Germinal center (tissue), 1 donor: ENCODE data around the gene PPP2R5C.
A peak's percentile ranks its signal among the peaks of the same experiment; 100 is the strongest.
"Not testable (repeated sequence)": the region's sequence is repeated elsewhere in the genome, so short reads cannot be mapped to it uniquely, and the experiment has no call there.

Source experiments
- DNase-seq: peaks from one replicate; pipeline ENCODE4 v3.0.0; 2012; ENCODE audit warnings: mixed read lengths, low spot score

The PPP2R5C gene

DNA sequence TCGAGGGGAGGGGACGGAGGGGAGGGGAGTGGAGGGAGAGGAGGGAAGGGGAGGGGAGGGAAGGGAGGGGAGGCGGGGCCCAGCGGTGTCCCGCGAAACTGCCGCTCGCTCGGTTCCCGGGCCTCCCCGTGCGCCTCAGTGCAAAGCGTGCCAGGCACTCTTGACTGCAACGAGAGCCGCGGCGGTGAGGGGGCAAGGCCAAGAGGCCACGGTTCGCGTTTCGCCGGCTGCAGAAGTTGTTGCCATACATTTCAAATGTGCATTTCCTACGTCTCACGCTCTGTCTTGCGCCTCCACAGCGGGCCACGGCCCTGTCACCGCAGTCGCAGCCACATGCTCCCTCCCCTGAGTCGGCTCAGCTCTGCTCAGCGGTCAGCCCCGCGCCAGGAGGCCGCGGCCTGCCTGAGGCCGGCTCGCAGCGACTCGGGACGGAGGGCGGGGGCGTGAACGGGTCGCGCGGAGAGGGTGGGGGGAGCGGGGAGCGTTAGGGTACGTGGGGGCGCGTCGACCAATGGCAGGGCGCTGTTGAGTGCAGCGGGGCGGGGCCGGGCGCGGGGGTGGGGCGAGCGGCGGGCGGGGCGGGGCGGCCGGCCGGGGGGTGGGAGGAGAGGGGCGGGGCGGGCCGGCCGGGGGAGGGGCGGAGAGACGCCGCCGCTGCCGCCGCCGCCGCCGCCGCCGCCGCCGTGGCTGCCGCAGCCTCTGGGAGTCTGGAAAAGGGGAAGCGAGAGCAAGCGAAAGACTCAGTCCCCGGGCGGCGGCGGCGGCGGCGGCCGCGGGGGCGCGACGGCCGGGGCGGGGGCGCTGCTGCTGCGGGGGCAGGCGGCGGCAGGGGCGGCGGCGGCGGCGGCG, at the start of gene PPP2R5C:
TSS of gene PPP2R5C (plus strand) at position 678 of the 849 bp plus-strand sequence. CDS start 185 bp downstream, outside the sequence.
- DNase-seq = peak; percentile 96

DNA sequence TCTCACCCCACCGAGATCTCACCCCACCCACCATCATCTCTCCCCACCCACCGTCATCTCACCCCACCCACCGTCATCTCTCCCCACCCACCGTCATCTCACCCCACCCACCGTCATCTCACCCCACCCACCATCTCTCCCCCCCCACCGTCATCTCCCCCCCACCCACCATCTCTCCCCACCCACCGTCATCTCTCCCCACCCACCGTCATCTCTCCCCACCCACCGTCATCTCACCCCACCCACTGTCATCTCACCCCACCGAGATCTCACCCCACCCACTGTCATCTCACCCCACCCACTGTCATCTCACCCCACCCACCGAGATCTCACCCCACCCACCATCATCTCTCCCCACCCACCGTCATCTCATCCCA, 49.7 kb upstream of the PPP2R5C start:
- DNase-seq = not testable (repeated sequence)

DNA sequence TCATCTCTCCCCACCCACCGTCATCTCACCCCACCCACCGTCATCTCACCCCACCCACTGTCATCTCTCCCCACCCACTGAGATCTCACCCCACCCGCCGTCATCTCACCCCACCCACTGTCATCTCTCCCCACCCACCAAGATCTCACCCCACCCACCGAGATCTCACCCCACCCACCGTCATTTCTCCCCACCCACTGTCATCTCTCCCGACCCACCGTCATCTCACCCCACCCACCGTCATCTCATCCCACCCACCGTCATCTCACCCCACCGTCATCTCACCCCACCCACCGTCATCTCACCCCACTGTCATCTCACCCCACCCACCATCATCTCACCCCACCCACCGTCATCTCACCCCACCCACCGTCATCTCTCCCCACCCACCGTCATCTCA, 49.2 kb upstream of the PPP2R5C start:
- not testable (repeated sequence) for DNase-seq

DNA sequence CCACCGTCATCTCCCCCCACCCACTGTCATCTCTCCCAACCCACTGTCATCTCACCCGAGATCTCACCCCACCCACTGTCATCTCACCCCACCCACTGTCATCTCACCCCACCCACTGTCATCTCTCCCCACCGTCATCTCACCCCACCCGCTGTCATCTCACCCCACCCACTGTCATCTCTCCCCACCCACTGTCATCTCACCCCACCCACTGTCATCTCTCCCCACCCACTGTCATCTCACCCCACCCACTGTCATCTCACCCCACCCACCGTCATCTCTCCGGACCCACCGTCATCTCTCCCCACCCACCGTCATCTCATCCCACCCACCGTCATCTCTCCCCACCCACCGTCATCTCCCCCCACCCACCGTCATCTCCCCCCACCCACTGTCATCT, 48.4 kb upstream of the PPP2R5C start:
- DNase-seq = not testable (repeated sequence)

DNA sequence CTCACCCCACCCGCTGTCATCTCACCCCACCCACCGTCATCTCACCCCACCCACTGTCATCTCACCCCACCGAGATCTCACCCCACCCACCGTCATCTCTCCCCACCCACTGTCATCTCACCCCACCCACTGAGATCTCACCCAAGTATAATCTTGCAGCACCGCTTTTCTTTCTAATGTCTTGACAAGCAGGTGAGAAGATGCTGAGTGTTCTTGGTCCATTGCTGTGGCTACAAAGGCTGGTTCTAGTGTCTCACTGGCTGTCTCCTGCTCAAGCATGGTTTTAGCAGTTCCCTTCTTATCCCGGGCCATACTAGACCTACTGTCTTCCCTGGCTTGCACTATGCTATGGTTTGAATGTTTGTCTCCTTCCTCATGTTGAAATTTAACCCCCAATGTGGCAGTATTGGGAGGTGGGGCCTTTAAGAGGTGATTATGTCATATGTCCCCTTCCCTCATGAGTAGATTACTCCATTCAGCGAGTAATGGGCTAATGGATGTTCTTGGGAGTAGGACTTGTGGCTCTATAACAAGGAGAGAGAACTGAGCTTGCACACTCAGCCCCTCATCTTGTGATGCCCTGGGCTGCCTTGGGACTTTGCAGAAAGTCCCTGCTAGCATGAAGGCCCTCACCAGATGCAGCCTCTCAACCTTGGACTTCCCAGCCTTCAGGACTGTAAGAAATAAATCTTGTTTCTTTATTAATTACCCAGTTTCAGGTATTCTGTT, 47.7 kb upstream of the PPP2R5C start:
- DNase-seq = no peak

DNA sequence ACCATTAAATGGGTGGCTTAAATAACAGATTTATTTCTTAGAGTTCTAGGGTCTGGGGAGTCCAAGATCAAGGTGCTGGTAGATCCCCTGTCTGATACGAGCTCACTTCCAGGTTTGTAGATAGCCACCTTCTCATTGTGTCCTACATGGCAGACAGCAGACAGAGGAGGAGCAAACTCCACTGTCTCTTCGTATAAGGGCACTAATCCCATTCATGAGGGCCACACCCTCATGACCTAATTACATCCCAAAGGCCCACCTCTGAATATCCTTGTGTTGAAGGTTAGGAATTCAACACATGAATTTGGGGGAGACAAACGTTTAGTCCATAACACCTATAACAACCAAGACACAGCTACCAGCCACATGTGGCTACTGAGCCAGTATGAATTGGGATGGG, 47.1 kb upstream of the PPP2R5C start:
- DNase-seq = no peak

DNA sequence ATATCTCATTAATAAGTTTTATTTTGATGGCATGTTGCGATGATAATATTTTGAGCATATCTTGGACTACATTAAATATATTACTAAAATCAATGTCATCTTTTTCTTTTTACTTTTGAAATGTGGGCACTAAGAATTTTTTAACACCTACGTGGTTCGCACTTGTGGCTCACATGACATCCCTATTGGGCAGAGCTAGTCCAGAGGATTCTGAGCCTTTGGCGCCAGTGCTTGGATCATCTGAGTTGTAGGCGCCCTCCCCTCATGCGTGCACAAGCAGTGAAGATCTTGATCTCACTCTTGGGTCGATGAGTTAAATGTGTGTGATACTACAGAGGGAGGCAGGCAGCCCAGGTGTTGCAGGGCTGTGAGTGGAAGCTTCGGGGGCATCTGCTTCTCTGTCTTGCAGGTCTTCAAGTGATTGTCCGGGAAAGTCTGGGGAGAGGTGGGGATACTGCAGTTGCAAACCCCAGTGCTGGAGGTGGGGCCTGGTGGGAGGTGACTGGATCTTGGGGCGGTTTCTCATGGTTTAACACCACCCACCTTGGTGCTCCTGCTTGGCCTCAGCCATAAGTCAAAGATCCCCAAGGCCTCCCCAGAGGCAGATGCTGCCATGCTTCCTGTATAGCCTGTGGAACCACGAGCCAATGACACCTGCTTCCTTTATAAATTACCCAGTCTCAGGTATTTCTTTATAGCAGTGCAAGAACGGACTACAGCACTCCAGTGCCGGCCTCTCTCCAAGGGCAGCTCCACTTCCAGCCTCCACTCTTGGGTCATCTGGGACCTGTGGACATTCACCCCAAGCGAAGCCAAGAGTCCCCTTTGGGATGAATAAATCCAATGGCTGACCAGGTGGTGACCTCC, 46.1 kb upstream of the PPP2R5C start:
- no peak for DNase-seq

DNA sequence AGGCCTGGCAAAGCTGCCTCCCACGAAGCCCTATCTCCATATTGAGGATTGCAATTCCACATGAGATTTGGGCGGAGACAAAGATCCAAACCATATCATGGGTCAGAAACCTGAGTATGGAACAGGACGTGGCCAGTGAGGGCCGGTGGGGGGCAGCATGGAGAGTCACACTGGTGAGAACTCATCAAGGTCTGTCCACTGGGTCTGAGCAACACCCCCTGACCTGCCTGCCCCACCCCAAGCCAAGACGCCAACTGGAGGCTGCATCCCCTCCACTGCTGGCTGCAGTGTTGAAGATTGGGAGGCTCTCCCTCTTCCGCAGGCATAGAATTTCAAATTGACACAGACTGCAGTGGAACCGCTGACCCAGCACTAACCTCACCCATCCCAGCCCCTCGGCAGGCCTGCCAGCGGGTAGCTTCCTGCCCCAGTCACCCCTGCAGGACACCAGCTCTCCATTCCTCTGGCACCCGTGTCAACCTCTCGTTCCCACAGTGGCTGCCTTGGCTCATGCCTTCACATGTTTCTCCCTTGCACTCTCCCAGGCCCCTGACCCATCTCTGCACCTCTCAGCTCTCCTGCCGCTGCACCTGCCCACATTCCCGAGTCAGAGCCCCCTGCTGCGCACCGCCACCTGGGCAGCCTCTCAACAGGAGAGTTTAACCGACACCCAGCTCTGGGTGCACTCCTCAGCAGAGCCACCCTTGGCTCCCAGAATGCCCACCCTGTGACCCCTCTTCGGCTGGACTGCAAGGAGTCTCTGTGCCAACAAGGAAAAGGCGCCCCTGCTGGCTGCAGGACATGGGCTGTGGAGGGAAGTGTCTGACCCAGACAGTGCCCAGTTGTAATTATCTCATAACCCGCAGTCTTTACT, 45.2 kb upstream of the PPP2R5C start:
- no peak for DNase-seq

DNA sequence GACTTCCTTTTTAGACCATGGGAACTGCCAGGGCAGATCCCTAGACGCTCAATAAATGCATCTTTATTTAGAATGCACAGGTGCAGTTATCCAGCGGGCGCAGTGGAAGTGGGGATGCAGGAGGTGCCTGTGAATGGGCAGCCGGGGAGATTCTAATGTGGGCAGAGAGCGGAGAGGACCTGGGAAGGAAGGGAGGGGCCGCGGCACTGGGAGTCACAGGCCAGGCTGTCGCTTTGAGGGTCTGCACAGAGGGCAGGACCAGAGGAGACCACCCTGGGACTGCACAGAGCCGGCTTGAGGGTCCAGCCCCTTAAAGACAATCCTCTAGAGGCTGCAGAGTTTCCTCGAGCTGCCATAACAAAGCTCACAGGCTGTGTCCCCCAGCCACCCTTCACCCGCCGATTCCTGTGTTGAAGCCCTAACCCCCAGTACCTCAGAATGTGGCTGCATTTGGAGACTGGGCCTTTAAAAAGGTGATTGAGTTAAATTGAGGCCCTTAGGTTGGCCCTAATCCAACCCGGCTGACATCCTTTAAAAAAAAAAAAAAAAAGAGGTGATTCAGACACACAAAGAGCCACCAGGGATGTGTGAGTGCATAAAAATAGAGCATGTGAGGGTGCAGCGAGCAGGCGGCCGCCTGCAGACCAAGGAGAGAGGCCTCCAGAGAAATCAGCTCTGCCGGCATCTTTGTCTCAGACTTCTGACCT, 44.4 kb upstream of the PPP2R5C start:
- DNase-seq = no peak

DNA sequence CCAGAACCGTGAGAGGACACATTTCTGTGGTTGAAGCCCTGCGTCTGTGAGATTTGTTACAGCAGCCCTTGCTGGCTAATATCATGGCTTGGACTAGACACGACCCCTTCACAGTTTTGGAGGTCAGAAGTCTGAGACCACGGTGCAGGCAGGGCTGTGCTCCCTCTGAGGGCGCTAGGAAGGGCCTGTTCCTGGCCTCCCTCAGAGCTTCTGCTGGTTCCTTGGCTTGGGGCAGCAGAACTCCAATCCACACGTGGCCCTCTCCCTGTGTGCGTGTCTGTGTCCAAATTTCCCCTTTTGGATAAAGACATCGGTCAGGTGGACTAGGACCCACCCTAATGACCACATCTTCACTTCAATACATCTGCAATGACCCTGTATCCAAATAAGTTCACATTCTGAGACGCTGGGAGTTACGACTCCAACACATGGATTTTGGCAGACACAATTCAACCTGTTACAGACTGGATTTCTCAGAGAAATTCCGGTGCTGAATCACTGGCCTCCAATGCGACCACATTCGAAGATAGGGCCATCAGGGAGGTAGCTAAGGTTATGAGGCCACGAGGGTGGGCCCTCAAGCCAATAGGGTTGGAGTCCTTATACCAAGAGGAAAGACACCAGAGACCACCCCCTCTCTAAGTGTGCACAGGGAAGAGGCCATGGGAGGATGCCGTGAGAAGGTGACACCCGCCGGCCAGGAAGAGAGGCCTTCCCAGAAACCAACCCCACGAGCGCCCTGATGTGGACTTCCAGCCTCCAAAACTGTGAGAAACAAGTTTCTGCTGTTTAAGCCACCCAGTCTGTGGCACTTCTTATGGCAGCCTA, 43.6 kb upstream of the PPP2R5C start:
- no peak for DNase-seq

DNA sequence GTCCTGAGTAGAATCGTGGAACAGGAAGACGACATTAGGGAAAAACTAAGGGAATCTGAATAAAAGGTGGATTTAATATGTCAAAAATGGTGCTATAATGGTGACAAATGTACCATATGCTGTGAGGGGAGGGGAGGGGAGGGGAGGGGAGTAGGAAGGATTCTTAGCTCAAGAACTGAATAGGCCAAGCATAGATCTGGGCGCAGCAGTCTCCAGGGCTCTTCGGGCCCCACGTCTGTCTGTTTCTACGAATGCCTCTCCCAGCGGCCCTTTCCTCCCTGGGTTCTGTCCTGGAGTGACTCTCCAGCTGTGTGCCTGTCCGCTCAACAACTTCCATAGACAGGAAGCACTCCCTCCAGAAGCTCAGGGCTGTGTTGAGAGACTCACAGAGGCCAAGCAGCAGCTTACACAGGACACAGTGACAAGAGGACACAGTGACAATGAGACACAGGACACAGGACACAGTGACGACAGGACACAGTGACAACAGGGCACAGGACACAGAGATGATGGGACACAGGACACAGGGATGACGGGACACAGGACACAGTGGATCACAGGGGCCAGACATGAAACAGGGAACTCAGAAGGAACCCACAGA, 42.4 kb upstream of the PPP2R5C start:
- no peak for DNase-seq

DNA sequence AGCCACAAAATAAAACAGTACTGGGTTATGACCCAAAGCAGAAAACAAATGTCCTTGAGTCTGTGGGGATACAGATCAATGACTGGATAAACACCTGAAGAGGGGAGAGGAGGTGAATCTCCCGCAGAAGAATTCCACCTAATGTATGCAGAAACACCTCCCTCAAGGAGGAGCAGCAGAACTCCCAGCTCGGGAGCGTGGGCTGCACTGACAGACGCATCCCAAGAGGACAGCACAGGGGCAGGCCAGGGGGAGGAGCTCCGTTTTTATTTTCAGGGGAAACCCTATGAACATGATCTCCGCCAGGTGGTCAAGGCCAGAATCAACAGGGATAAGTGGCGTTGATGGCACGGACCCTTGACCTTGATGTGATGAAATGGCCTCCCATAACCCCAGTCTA, 41.8 kb upstream of the PPP2R5C start:
- DNase-seq = no peak

DNA sequence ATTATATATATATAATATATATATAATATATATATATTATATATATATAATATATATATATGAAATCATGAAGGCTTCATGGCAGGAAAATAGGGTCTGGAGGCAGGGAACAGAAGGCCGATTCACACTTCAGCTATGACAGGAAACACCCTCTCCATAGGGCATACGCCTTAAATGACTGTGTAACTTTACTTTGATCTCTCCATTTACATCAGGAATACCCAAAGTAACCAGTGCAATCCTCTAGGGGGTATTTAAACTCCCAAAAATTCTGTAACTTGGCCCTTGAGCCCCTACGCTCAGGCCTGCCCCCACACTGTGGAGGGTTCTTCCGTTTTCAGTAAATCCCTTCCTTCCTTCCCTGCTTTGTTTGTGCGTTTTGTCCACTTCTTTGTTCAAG, 40.4 kb upstream of the PPP2R5C start:
- DNase-seq = no peak

DNA sequence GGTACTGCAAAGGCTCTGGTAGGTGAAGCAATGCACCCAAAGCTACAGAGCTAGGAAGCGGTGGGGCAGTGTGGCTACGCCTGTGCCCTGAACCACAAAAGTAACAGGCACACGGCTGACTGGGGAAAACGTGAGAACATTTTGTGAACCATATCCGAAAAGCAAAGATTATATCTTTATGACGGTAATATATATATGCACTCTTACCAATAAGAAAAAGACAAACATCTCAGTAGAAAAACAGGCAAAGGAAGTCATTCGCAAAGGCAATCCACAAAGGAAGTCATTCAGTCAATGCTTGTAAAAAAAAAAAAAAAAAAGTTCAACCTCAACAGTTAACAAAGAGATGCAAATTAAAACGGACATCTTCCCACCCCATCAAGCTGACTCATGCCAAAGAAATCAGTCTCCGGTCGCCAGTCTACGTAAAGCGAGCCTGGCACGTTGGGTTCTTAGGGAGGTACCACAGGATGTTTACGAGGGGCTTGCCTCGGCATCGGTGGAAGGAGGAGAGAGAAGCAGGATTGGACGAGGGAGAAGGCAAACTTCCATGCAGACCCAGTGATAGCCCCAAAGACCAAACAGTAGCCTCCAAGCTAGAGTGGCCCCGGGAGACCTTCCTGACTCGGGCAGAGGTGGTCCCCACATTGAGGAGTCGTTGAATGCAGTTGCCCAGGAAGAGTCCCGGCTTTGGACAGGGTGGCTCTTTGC, 39.4 kb upstream of the PPP2R5C start:
- DNase-seq = peak; percentile 34

DNA sequence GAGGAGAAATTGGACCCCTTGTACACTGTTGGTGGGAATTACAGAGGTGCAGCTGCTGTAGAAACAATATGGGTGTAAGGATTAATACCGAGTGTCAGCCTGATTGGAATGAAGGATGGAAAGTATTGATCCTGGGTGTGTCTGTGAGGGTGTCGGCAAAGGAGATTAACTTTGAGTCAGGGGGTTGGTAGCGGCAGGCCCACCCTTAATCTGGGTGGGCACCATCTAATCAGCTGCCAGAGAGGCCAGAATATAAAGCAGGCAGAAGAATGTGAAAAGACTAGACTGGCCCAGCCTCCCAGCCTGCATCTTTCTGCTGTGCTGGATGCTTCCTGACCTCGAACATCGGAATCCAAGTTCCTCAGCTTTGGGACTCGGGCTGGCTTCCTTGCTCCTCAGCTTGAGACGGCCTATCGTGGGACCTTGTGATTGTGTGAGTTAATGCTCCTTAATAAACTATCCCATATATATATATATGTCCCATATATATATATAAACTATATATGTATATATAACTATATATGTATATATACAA, 38.4 kb upstream of the PPP2R5C start:
- DNase-seq = no peak

DNA sequence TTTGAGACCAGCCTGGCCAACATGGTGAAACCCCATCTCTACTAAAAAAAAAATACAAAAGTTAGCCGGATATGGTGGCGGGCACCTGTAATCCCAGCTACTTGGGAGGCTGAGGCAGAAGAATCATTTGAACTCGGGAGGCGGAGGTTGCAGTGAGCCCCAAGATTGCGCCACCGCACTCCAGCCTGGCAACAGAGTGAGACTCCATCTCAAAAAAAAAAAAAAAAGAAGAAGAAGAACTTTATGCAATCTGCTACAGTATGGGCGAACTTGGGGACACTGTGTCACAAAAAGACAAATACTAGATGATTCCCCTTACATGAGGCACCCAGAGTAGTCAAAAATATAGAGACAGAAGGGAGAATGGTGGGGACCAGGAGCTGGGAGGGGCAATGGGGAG, 35.9 kb upstream of the PPP2R5C start:
- DNase-seq = not testable (repeated sequence)

DNA sequence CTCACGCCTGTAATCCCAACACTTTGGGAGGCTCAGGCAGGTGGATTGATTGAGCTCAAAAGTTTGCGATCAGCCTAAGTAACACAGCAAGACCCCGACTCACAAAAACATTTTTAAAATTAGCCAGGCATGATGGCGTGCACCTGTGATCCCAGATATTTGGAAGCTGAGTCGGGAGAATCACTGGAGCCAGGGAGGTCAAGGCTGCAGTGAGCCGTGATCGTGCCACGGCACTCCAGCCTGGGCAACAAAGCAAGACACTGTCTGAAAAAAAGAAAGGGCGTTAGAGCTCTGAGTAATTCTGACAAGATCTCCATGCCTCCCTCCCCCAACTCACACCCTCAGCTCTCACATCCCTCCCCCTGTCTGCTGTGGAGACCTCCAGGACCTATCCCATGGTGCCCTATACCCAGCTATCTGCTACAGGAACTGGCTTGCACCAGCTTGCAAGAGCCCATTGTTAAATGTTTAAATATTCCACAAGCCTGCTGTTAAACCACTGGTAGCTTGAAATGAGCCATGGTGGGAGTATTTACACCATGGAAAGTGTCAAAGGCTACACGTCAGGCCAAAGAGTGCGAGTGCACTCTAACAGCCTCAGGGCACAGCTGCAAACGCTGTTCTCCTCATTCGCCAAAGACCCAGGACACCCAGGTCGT, 35.1 kb upstream of the PPP2R5C start:
- no peak for DNase-seq

DNA sequence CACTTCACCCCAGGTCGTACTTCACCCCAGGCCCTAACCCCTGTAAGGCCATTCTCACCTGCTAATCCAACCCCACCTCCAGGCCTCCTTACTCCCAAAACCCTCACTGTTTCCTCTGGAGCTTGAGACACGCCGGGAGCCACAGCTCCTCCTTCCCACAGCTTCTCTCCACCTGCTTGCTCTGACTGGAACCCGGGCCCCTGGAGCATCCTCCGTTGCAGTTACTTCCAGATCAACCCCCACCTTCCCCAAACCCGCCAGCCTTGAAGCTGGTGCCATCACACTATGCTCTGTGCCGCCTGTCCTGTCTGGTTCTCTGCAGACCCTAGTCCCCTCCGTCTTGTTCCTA, 34.6 kb upstream of the PPP2R5C start:
- DNase-seq = no peak
